ENCODE measurements around the gene HSPA5. TPM values are rescaled to one million over a fixed set of nuclear protein-coding genes. Genes with fewer than 3 reads are reported as not detected.
A peak's percentile ranks its signal among the peaks of the same experiment; 100 is the strongest.

HSPA5 gene
- total RNA-seq, 1 experiment from 2014 or later: 357 TPM

GRCh38 chr9:125246261-125246667 is 5.1 kb upstream of the HSPA5 start (continued):
- TF ChIP-seq CTCF (IDR thresholded peaks at IDR 0.05): no peak
- no peak for TF ChIP-seq ZNF281 (CRISPR knock-in tag; IDR thresholded peaks at IDR 0.05)

- Mint-ChIP-seq H3K4me1 (peaks cover 11% of the 10 kb centered on the region), H3K27ac (peak overlapping the region; percentile 18), H3K27me3 (ENCODE audit: low read depth) (peaks cover 2% of the 10 kb centered on the region; the same call in 1 of the 2 replicates), H3K9me3 (no peaks in the 10 kb centered on the region), H3K4me3 (peak overlapping the region; percentile 29; the same call in 1 of the 2 replicates), H3K36me3 (peaks cover 23% of the 10 kb centered on the region)
- DNase-seq (ENCODE audit: low spot score) (no peak), ATAC-seq (no peak)
- ChIA-PET POLR2A (no interaction called here), CTCF (interaction anchor here (1.1 kb wide), 1 partner anchor 12 kb away, joined by 4 read pairs; no protein-coding TSS in a partner anchor)
- TF ChIP-seq MAX (CRISPR knock-in tag; IDR thresholded peaks at IDR 0.05) (no peak), ZNF396 (CRISPR knock-in tag; IDR thresholded peaks at IDR 0.05; ENCODE audit: borderline replicate concordance) (no peak), MYBL2 (CRISPR knock-in tag; IDR thresholded peaks at IDR 0.05) (no peak), ZBTB21 (CRISPR knock-in tag; IDR thresholded peaks at IDR 0.05; ENCODE audit: borderline replicate concordance) (no peak), GABPB1 (CRISPR knock-in tag; IDR thresholded peaks at IDR 0.05) (no peak)
These were observed 2.7 kb upstream of the HSPA5 start for GRCh38 chr9:125243792-125244260.

- H3K9me3 Mint-ChIP-seq: no peaks in the 10 kb centered on the region
- H3K36me3 Mint-ChIP-seq: peaks cover 40% of the 10 kb centered on the region
- H3K27ac Mint-ChIP-seq: peak overlapping the region; percentile 99
- ChIA-PET POLR2A (interaction anchor here (0.6 to 2.0 kb wide), 21 partner anchors 10 to 471 kb away, joined by 3 to 16 read pairs (median 4); partner anchors contain the start of genes ARPC5L, GAPVD1, NR6A1 and RABEPK), CTCF (interaction anchor here (0.7 to 1.9 kb wide), 8 partner anchors 14 to 468 kb away, joined by 3 to 14 read pairs (median 4); partner anchors contain the start of gene GAPVD1)
- peaks cover 24% of the 10 kb centered on the region for H3K4me1 Mint-ChIP-seq
- H3K4me3 Mint-ChIP-seq: peak overlapping the region; percentile 98
- ATAC-seq: peak; percentile 16
- H3K27me3 Mint-ChIP-seq (ENCODE audit: low read depth): peaks cover 2% of the 10 kb centered on the region; the same call in 1 of the 2 replicates
- TF ChIP-seq ARID4B (CRISPR knock-in tag; IDR thresholded peaks at IDR 0.05; ENCODE audit: borderline replicate concordance): peak; percentile 41; the same call in 1 of the 2 replicates
- no peak for TF ChIP-seq EMX1 (CRISPR knock-in tag; IDR thresholded peaks at IDR 0.05)
- no peak for TF ChIP-seq ZNF532 (CRISPR knock-in tag; IDR thresholded peaks at IDR 0.05; ENCODE audit: borderline replicate concordance)
- TF ChIP-seq FOXP4 (CRISPR knock-in tag; IDR thresholded peaks at IDR 0.05): peak; percentile 64; the same call in 1 of the 2 replicates
- no peak for TF ChIP-seq HMGA2 (CRISPR knock-in tag; IDR thresholded peaks at IDR 0.05)
- no peak for TF ChIP-seq ZNF121 (CRISPR knock-in tag; IDR thresholded peaks at IDR 0.05)
- no peak for DNase-seq (ENCODE audit: low spot score)
These were observed 958 bp upstream of the HSPA5 start for GRCh38 chr9:125241863-125242739.
